Tibial nerve (tissue), 4 donors: ENCODE data around the gene DEPDC1B. TPM values are rescaled to one million over a fixed set of nuclear protein-coding genes. Genes with fewer than 3 reads are reported as not detected.
"Not testable (repeated sequence)": the region's sequence is repeated elsewhere in the genome, so short reads cannot be mapped to it uniquely, and the experiment has no call there.

Source experiments
- DNase-seq, 2 donors: peaks; one replicate each; pipeline ENCODE4 v3.0.0-alpha.2; 2019; ENCODE audit warnings: low spot score in 2 of 2
- H3K27ac ChIP-seq, 4 donors: fragments of 200-600 bp; sonication (generic) in 3 of 4; one replicate each; pipeline ENCODE4 v1.5.1; 2017 to 2019; ENCODE audit warnings: mild to moderate bottlenecking in 1 of 4
- H3K27me3 ChIP-seq, 2 donors: fragments of 200-600 bp; sonication (generic) in 1 of 2; one replicate each; pipeline versions ENCODE4 v1.5.1 to v1.6.0; 2017 to 2019
- H3K36me3 ChIP-seq, 3 donors: fragments of 200-600 bp; sonication (generic); one replicate each; pipeline ENCODE4 v1.5.1; 2018 to 2019
- H3K4me1 ChIP-seq, 4 donors: fragments of 200-600 bp; sonication (generic) in 3 of 4; one replicate each; pipeline ENCODE4 v1.5.1; 2017 to 2019
- H3K4me3 ChIP-seq, 4 donors: fragments of 200-600 bp; sonication (generic) in 3 of 4; one replicate each; pipeline ENCODE4 v1.5.1; 2017 to 2019; ENCODE audit warnings: mild to moderate bottlenecking in 1 of 4, moderate library complexity in 1 of 4
- H3K9me3 ChIP-seq, 4 donors: fragments of 200-600 bp; sonication (generic) in 3 of 4; one replicate each; pipeline ENCODE4 v1.5.1; 2017 to 2019
- CTCF ChIP-seq, 5 experiments: fragments of 200-600 bp in 3 of 5; fragments of 450-650 bp in 2 of 5; sonication (generic) in 3 of 5; IDR thresholded peaks; one replicate each; pipeline ENCODE4 v1.5.1; 2016 to 2019; ENCODE audit warnings: antibody characterized with exemption in 5 of 5, mild to moderate bottlenecking in 3 of 5, moderate library complexity in 2 of 5
- EP300 ChIP-seq, 2 donors: sonication (generic); formaldehyde crosslinking; IDR thresholded peaks; one replicate each; pipeline ENCODE4 v1.6.1; 2017; ENCODE audit warnings: antibody characterized with exemption in 2 of 2, mild to moderate bottlenecking in 1 of 2
- POLR2A ChIP-seq, 2 donors: fragments of 450-650 bp; IDR thresholded peaks; one replicate each; pipeline ENCODE4 v1.6.1; 2017; ENCODE audit warnings: antibody characterized with exemption in 2 of 2, mild to moderate bottlenecking in 2 of 2, moderate library complexity in 2 of 2
- WGBS, 2 donors: methylation state at CpG; one replicate each; pipeline ENCODE4 v1.1.5; 2018; 5-methylcytosine and 5-hydroxymethylcytosine counted together
- total RNA-seq, 4 donors: library from RNA; depleted of rRNA; stranded (reverse); fragments of >200 nt; gene quantifications; one replicate each; pipeline ENCODE4 v1.1.0, GENCODE V29; 2016

Gene DEPDC1B
- total RNA-seq, 4 donors from 2014 or later, result 2.2 to 5.7 (median 4.4) TPM

DNA sequence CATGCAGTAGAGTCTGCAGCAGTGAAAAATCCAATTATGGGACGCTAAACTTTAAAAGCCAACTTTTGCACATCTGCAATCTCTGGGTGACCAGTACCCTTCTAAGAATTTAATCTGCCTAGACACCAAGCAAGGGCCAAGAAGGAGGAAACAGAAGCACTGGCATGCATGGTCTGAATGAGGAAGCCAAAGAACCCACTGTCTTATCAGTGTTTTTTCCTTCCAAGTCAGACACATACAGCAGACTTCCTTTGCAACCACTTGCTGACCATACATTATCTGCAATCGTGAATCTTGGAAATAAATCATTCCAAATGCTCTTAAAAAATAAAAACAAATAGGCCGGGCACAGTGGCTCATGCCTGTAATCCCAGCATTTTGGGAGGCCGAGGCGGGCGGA lies 65.9 kb downstream of the DEPDC1B start:
- H3K36me3 ChIP-seq, result no peaks in the 10 kb centered on the region
- no peak overlapping the region for H3K4me3 ChIP-seq
- no peaks in the 10 kb centered on the region for H3K9me3 ChIP-seq
- H3K27me3 ChIP-seq, result no peaks in the 10 kb centered on the region
- H3K4me1 ChIP-seq, result no peaks in the 10 kb centered on the region
- 82 to 89% methylated on average over 6 of the region's 6 CpGs for WGBS, 2 donors
- TF ChIP-seq POLR2A (IDR thresholded peaks at IDR 0.05), result no peak
- no peak for TF ChIP-seq CTCF (IDR thresholded peaks at IDR 0.05)
- TF ChIP-seq EP300 (IDR thresholded peaks at IDR 0.05), result no peak
- no peak overlapping the region for H3K27ac ChIP-seq
- no peak for DNase-seq

GRCh38 chr5:60633341-60633740 lies 66.6 kb downstream of the DEPDC1B start:
- TF ChIP-seq CTCF (IDR thresholded peaks at IDR 0.05) (no peak), POLR2A (IDR thresholded peaks at IDR 0.05) (no peak), EP300 (IDR thresholded peaks at IDR 0.05) (no peak)
- Histone ChIP-seq H3K4me1 (no peaks in the 10 kb centered on the region), H3K36me3 (no peaks in the 10 kb centered on the region), H3K27ac (no peak overlapping the region), H3K4me3 (no peak overlapping the region), H3K9me3 (no peaks in the 10 kb centered on the region), H3K27me3 (no peaks in the 10 kb centered on the region)
- WGBS, 2 donors, result 50 to 69% methylated on average over 1 of the region's 1 CpG
- no peak for DNase-seq

GRCh38 chr5:60632153-60632552 lies 67.8 kb downstream of the DEPDC1B start:
- DNase-seq, result no peak
- H3K9me3 ChIP-seq, result no peaks in the 10 kb centered on the region
- no peaks in the 10 kb centered on the region for H3K27me3 ChIP-seq
- no peak overlapping the region for H3K27ac ChIP-seq
- WGBS, 2 donors, result 93 to 95% methylated on average over 9 to 11 of the region's 11 CpGs
- no peaks in the 10 kb centered on the region for H3K36me3 ChIP-seq
- no peak overlapping the region for H3K4me3 ChIP-seq
- TF ChIP-seq CTCF (IDR thresholded peaks at IDR 0.05) (no peak), EP300 (IDR thresholded peaks at IDR 0.05) (no peak), POLR2A (IDR thresholded peaks at IDR 0.05) (no peak)
- H3K4me1 ChIP-seq, result no peaks in the 10 kb centered on the region

- no peak overlapping the region for H3K4me3 ChIP-seq
- no peaks in the 10 kb centered on the region for H3K27me3 ChIP-seq
- DNase-seq, result no peak
- WGBS, 2 donors, result 92 to 98% methylated on average over 2 of the region's 2 CpGs
- H3K36me3 ChIP-seq, result no peaks in the 10 kb centered on the region
- no peak for TF ChIP-seq POLR2A (IDR thresholded peaks at IDR 0.05)
- TF ChIP-seq EP300 (IDR thresholded peaks at IDR 0.05), result no peak
- no peak for TF ChIP-seq CTCF (IDR thresholded peaks at IDR 0.05)
- H3K4me1 ChIP-seq, result no peaks in the 10 kb centered on the region
- H3K27ac ChIP-seq, result no peak overlapping the region
- H3K9me3 ChIP-seq, result no peaks in the 10 kb centered on the region
These were observed 69.1 kb downstream of the DEPDC1B start for GRCh38 chr5:60630836-60631235.

DNA sequence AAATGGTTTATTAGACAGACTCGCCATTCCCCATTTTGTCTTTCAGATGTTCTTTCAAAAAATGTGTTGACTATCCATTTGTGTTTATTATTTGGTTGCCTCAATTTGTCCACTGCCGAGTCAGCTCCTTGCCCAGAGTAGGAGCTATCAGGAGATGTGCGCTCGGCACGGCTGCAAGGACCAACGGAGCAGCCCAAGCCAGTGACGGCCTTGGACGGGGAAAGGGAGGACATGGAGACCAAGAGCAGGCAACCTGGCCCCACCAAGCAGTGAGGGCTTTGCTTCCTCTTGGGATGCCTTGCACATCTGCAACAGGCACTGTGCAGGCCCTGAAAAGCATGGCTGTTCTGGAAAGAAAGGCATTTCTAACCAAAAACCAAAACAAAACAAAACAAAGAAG lies 69.8 kb downstream of the DEPDC1B start:
- TF ChIP-seq CTCF (IDR thresholded peaks at IDR 0.05) (no peak), EP300 (IDR thresholded peaks at IDR 0.05) (no peak), POLR2A (IDR thresholded peaks at IDR 0.05) (no peak)
- Histone ChIP-seq H3K27me3 (no peaks in the 10 kb centered on the region), H3K9me3 (no peaks in the 10 kb centered on the region), H3K36me3 (no peaks in the 10 kb centered on the region), H3K27ac (no peak overlapping the region), H3K4me1 (no peaks in the 10 kb centered on the region), H3K4me3 (no peak overlapping the region)
- DNase-seq, result no peak
- 97% methylated on average over 8 of the region's 8 CpGs for WGBS, 2 donors

- DNase-seq, H3K27ac ChIP-seq, H3K4me1 ChIP-seq, H3K36me3 ChIP-seq, H3K4me3 ChIP-seq, H3K9me3 ChIP-seq, H3K27me3 ChIP-seq: not testable (repeated sequence)
- WGBS, 2 donors, result 95 to 99% methylated on average over 7 of the region's 7 CpGs
These were observed 75.1 kb downstream of the DEPDC1B start for GRCh38 chr5:60624875-60625274.

- not testable (repeated sequence) for H3K4me1 ChIP-seq, DNase-seq, H3K27ac ChIP-seq, H3K9me3 ChIP-seq, H3K27me3 ChIP-seq, H3K4me3 ChIP-seq, H3K36me3 ChIP-seq
- 95 to 99% methylated on average over 3 of the region's 3 CpGs for WGBS, 2 donors
These were observed 79.2 kb downstream of the DEPDC1B start for GRCh38 chr5:60620752-60621151.
